ENCODE results near the gene MEF2D. TPM values are rescaled to one million over a fixed set of nuclear protein-coding genes. Genes with fewer than 3 reads are reported as not detected.
A peak's percentile ranks its signal among the peaks of the same experiment; 100 is the strongest.

MEF2D gene
- total RNA-seq, 1 experiment from 2014 or later = 33.5 TPM

DNA sequence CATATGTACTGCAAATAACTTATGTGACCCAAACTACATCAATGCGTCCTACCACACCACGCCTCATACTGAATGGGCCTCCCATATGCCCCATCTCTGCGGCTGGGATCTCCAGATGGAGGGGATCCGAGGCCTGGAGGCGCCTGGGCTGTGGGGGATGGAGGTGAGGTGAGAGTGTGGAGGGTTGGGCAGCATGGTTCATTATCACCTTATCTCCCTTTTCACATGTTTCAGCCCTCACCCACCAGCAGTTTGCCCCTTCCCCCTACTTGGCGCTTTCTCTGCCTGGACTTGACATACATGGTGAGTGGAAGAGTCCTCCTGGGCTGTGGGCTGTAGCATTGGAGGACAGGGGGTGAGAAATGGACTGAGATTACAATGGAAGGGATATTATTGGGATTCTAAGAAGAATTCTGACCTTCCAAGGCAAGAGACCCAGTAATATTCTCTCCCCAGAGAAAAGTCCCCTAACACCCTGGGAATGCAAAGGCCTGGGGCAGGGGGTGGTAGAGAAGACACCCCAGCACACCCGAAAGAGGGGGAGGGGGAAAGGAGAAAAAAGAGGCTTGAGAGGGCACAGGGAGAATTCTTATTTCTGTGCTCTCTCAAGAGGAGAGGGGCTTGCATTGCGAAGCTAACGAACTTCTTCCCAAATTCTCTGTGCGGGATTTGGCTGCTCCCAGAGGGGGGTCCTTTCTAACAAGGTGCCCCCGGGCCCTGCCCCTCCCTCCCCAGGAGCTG is 61.4 kb downstream of the MEF2D start:
- POLR2A ChIA-PET (ENCODE audit: unreplicated experiment) = no interaction called here
- H3K9me2 ChIP-seq (ENCODE audit: insufficient read depth) = no peaks in the 10 kb centered on the region
- H3K27ac ChIP-seq = no peak overlapping the region
- H3K27me3 ChIP-seq (ENCODE audit: insufficient read depth, low read depth) = peaks cover 51% of the 10 kb centered on the region
- H3K79me2 ChIP-seq (ENCODE audit: low read depth) = no peaks in the 10 kb centered on the region
- no peak overlapping the region for H2AFZ ChIP-seq
- no peaks in the 10 kb centered on the region for H3K36me3 ChIP-seq (ENCODE audit: low read depth)
- no peaks in the 10 kb centered on the region for H3F3A ChIP-seq (ENCODE audit: insufficient read depth, low read depth)
- H3K4me2 ChIP-seq = no peak overlapping the region
- no peaks in the 10 kb centered on the region; the same call in 1 of the 2 replicates for H4K20me1 ChIP-seq (ENCODE audit: insufficient read depth)
- CTCF ChIA-PET = no interaction called here
- BruUV-seq (replicated peaks) = no TSS peak
- H3K4me1 ChIP-seq (replicated peaks; ENCODE audit: insufficient read depth) = no peaks in the 10 kb centered on the region
- peak in 1 of 2 experiments; percentile 8 for DNase-seq
- TF ChIP-seq EZH2 (IDR thresholded peaks at IDR 0.05; ENCODE audit: low read depth) = no peak
- TF ChIP-seq, protein P1, sequence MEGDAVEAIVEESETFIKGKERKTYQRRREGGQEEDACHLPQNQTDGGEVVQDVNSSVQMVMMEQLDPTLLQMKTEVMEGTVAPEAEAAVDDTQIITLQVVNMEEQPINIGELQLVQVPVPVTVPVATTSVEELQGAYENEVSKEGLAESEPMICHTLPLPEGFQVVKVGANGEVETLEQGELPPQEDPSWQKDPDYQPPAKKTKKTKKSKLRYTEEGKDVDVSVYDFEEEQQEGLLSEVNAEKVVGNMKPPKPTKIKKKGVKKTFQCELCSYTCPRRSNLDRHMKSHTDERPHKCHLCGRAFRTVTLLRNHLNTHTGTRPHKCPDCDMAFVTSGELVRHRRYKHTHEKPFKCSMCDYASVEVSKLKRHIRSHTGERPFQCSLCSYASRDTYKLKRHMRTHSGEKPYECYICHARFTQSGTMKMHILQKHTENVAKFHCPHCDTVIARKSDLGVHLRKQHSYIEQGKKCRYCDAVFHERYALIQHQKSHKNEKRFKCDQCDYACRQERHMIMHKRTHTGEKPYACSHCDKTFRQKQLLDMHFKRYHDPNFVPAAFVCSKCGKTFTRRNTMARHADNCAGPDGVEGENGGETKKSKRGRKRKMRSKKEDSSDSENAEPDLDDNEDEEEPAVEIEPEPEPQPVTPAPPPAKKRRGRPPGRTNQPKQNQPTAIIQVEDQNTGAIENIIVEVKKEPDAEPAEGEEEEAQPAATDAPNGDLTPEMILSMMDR (conservative IDR thresholded peaks at IDR 0.05) = no peak
- no peak overlapping the region for H3K4me3 ChIP-seq
- H3K9me3 ChIP-seq (ENCODE audit: insufficient read depth, low read depth) = no peaks in the 10 kb centered on the region
- intact Hi-C loops (cut with micrococcal nuclease; ENCODE audit: unreplicated experiment) = no loop called here

- ChIA-PET POLR2A (ENCODE audit: unreplicated experiment) (no interaction called here), CTCF (no interaction called here)
- H3K4me1 ChIP-seq (replicated peaks; ENCODE audit: insufficient read depth) = no peaks in the 10 kb centered on the region
- H3K4me3 ChIP-seq = no peak overlapping the region
- peaks cover 57% of the 10 kb centered on the region for H3K27me3 ChIP-seq (ENCODE audit: insufficient read depth, low read depth)
- BruUV-seq (replicated peaks) = no TSS peak
- intact Hi-C loops (cut with micrococcal nuclease; ENCODE audit: unreplicated experiment) = no loop called here
- no peaks in the 10 kb centered on the region for H3K79me2 ChIP-seq (ENCODE audit: low read depth)
- no peak overlapping the region for H3K27ac ChIP-seq
- no peaks in the 10 kb centered on the region for H3F3A ChIP-seq (ENCODE audit: insufficient read depth, low read depth)
- no peaks in the 10 kb centered on the region for H3K36me3 ChIP-seq (ENCODE audit: low read depth)
- TF ChIP-seq, protein P1 (conservative IDR thresholded peaks at IDR 0.05) = no peak
- no peak for TF ChIP-seq EZH2 (IDR thresholded peaks at IDR 0.05; ENCODE audit: low read depth)
- no peaks in the 10 kb centered on the region for H3K9me2 ChIP-seq (ENCODE audit: insufficient read depth)
- no peak overlapping the region for H3K4me2 ChIP-seq
- no peak overlapping the region for H2AFZ ChIP-seq
- DNase-seq = peak in 1 of 2 experiments; percentile 6
- H3K9me3 ChIP-seq (ENCODE audit: insufficient read depth, low read depth) = no peaks in the 10 kb centered on the region
- H4K20me1 ChIP-seq (ENCODE audit: insufficient read depth) = no peaks in the 10 kb centered on the region; the same call in 1 of the 2 replicates
Measured at GRCh38 chr1:156438278-156438987, 62.1 kb downstream of the MEF2D start.

GRCh38 chr1:156437037-156437867 is 63.3 kb downstream of the MEF2D start:
- ChIA-PET POLR2A (ENCODE audit: unreplicated experiment) (interaction anchor here (0.6 kb wide), 1 partner anchor 40 kb away, joined by 14 read pairs; no protein-coding TSS in a partner anchor), CTCF (no interaction called here)
- no peak overlapping the region for H3K27ac ChIP-seq
- no peak overlapping the region for H3K4me2 ChIP-seq
- no peaks in the 10 kb centered on the region for H3K4me1 ChIP-seq (replicated peaks; ENCODE audit: insufficient read depth)
- H3K9me2 ChIP-seq (ENCODE audit: insufficient read depth) = no peaks in the 10 kb centered on the region
- no peaks in the 10 kb centered on the region for H3K9me3 ChIP-seq (ENCODE audit: insufficient read depth, low read depth)
- H3K4me3 ChIP-seq = no peak overlapping the region
- no peak overlapping the region for H2AFZ ChIP-seq
- TF ChIP-seq EZH2 (IDR thresholded peaks at IDR 0.05; ENCODE audit: low read depth) = no peak
- TF ChIP-seq, protein P1 (conservative IDR thresholded peaks at IDR 0.05) = no peak
- no peaks in the 10 kb centered on the region for H3K36me3 ChIP-seq (ENCODE audit: low read depth)
- no peaks in the 10 kb centered on the region for H3F3A ChIP-seq (ENCODE audit: insufficient read depth, low read depth)
- intact Hi-C loops (cut with micrococcal nuclease; ENCODE audit: unreplicated experiment) = no loop called here
- H3K79me2 ChIP-seq (ENCODE audit: low read depth) = no peaks in the 10 kb centered on the region
- BruUV-seq (replicated peaks) = no TSS peak
- DNase-seq = no peak
- no peaks in the 10 kb centered on the region; the same call in 1 of the 2 replicates for H4K20me1 ChIP-seq (ENCODE audit: insufficient read depth)
- peaks cover 69% of the 10 kb centered on the region for H3K27me3 ChIP-seq (ENCODE audit: insufficient read depth, low read depth)
